AG20443 (cell line): ENCODE measurements around the gene CHRM4.
A peak's percentile ranks its signal among the peaks of the same experiment; 100 is the strongest.

Experiments
- DNase-seq: peaks from one replicate; pipeline ENCODE4 v3.0.0; 2012; ENCODE audit warnings: low spot score, mixed read lengths

Gene CHRM4

GRCh38 chr11:46402957-46403902 is 11.7 kb upstream of the CHRM4 start:
- DNase-seq, result no peak

DNA sequence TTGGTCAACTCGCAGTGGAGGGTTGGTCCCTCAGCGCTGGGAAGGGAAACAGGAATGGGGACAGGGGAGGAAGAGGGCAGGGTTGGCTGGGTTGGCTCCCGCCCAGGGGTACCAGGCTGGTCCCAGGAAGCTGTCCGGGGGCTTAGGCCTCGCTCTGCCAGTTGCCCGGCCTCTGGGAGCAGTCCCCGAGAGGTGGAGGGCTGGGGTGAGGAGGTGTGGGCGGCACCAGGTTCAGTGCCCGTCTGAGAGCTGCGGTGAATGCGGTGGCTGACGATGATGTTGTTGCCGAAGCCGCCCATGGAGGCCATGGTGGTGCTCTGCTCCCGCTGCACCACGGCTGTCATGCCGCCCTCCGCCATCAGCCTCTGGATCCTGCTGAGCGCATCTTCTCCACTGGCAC is 6.0 kb upstream of the CHRM4 start:
- DNase-seq, result no peak

DNA sequence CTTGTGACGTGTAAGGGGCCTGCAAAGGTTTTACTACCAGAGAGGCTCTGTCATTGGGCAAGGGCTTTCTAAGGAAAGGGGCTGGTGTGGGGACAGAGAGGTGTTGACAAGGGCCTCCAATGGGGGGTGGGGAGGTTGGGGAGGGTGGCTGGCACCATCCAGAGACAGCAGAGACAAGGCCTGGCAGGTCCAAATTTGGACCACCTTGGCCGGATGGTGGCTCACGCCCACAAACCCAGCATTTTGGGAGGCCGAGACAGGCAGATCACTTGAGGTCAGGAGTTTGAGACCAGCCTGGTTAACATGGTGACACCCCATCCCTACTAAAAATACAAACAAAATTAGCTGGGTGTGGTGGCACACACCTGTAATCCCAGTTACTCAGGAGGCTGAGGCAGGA is 2.2 kb upstream of the CHRM4 start:
- DNase-seq, result no peak

DNA sequence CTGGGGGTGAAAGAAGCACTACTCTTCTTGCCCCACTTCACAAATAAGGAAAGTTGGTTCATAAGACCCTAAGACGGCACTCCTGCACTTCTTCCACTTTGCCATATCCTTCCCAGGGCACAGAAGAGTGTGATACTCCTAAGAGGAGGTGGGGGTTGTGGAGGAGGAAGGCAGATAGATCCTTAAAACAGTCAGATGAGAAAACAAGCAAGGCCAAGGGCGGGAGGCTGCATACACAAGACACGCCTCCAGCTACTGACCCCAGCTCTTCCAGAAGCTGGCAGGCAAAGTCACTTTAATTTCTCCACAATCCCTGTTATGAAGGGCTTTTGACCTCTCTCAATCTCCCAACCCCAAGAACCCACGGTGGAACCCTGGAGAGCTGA is 1.6 kb upstream of the CHRM4 start:
- DNase-seq, result no peak

- DNase-seq, result peak; percentile 97
Observed at GRCh38 chr11:46392421-46393230, 1.1 kb upstream of the CHRM4 start.

- no peak for DNase-seq
Observed at GRCh38 chr11:46391186-46391577, 394 bp downstream of the CHRM4 start.

GRCh38 chr11:46390331-46391171 is 1.0 kb downstream of the CHRM4 start:
- peak; percentile 28 for DNase-seq

DNA sequence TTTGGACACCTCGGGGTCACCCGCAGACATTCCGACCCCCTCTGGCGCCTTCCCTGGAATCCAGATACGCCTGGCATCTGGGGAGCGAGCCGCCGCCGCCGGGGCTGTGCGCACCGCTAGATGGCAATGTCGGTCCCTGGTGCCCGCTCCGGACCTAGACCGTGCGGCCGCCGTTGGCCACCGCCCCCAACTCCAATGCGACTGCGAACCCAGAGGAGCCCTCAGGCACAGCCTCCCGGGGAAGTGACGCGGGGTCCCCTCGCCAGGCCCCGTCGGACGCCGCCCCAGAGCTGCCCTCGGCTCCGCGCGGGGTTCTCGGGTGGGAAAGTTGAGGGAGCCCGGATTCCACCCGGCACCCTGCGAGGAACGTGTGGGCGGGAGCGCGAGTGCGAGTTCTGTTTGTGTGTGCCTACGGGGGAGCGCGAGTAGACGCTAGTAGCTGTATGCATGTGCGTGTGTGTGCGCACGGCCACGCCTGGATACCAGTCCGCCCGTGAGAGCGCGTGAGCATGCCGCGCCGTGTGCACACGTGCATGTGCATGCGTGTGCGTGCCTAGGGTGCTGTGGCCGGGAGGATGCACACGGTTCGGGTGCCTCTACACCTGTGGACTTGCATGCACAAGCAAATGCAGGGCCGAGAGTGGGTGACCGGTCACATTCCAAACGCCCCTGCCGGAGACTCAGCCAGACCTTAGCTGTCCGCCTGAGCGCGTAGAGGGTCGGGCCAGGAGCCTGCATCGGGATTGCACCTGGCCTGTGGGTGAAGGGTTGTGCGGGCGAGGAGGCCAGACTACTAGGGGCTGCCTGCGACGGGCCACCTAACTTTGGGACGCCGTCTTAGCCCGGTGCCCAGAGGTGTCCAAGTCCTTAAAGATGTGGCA is 1.9 kb downstream of the CHRM4 start:
- DNase-seq, result peak; percentile 91

GRCh38 chr11:46388619-46389449 is 2.7 kb downstream of the CHRM4 start:
- no peak for DNase-seq

- DNase-seq, result peak; percentile 22
Observed at GRCh38 chr11:46387919-46388618, 3.5 kb downstream of the CHRM4 start.

- DNase-seq, result no peak
Observed at GRCh38 chr11:46387456-46387855, 4.1 kb downstream of the CHRM4 start.

DNA sequence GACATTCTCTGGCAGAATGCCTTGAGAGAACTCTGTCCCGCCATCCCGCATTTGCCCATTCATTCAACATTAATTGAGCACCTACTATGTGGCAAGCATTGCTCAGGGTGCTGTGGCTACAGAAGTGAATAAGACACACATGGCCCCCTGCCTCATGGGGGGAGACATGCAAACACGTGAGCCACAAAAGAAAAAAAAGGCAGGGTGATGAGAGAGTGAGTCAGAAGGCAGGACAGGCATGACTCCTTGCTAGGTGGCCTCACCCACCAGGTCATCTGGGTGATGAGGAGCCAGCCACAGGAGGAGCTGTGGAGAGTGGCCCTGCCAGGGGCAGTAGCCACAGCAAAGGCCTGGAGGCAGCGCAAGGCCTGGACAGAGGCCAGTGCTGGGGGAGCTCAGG is 4.9 kb downstream of the CHRM4 start:
- no peak for DNase-seq

GRCh38 chr11:46386005-46386578 is 5.5 kb downstream of the CHRM4 start:
- no peak for DNase-seq

- DNase-seq, result no peak
Observed at GRCh38 chr11:46385169-46386004, 6.2 kb downstream of the CHRM4 start.

- no peak for DNase-seq
Observed at GRCh38 chr11:46383974-46384701, 7.4 kb downstream of the CHRM4 start.

GRCh38 chr11:46383404-46383758 is 8.2 kb downstream of the CHRM4 start:
- no peak for DNase-seq

DNA sequence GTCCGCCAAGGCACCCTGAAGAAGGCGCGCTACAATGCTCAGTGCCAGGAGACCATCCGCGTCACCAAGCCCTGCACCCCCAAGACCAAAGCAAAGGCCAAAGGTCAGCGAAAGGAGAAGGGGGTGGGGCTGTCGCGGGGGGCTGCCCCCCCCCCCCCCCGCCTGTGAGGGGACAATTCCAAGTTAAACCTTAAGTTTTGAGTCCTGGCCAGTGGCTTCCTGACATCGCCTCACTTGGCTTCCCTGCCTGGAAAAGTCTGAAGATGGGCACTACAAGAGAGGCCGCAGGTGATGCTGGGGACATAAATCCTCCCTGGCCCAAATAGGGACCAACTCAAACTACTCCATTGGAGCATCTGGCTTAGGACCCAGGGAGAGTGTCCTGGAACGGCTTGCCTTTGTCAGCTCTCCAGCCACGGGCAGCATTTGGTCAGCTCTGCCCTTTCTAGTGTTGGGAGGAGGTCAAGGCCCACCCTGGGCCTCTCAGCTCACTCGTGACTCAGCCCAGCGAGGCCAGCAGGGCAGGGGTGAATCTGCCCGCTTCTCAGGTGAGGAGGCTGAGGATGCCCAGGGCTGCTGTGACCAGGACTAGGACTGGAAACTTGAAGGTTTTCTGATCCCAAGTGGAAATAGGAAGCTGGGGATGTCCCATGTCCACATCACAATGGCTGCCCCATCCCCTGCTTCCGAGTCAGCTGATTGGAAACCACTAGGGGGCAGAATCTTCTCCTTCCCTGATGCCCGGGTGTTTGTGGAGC is 8.8 kb downstream of the CHRM4 start:
- peak; percentile 79 for DNase-seq
